B cell (primary cell): ENCODE results near the gene MINAR1. TPM values are rescaled to one million over a fixed set of nuclear protein-coding genes. Genes with fewer than 3 reads are reported as not detected.

Experiments
- ATAC-seq: fragments of 200-7000 bp; cut with Tn5 transposase; one replicate; pipeline ENCODE4 v1.10.0; 2021; ENCODE audit warnings: low read depth, mild to moderate bottlenecking, moderate number of reproducible peaks, moderate library complexity
- CTCF ChIA-PET: fragments of 350-600 bp; sonication (Branson Sonifier 250); formaldehyde crosslinking; loops from one replicate; lab custom pipeline; 2021; ENCODE audit warnings: antibody characterized with exemption, inconsistent platforms; lab: Charles Lee
- POLR2A ChIA-PET: fragments of 350-600 bp; sonication (Branson Sonifier 250); formaldehyde crosslinking; loops from one replicate; lab custom pipeline; 2021; ENCODE audit warnings: antibody characterized with exemption; lab: Charles Lee
- DNase-seq: peaks from one replicate; pipeline ENCODE4 v3.0.0; 2013
- H2AFZ ChIP-seq: 2 replicates; pipeline ENCODE4 v1.6.1; 2012; ENCODE audit warnings: mild to moderate bottlenecking, low read depth, low read length; ENCODE audit not compliant: insufficient read depth, poor library complexity, severe bottlenecking
- H3K27ac ChIP-seq, 2 donors: 1 replicate in 1 of 2; 2 replicates in 1 of 2; pipeline ENCODE4 v1.5.1; 2012 to 2013; ENCODE audit warnings: low read length in 2 of 2, mild to moderate bottlenecking in 2 of 2, moderate library complexity in 1 of 2
- H3K27me3 ChIP-seq, 4 experiments: fragments of 200-600 bp in 1 of 4; sonication (generic) in 1 of 4; replicated peaks in 1 of 4; 1 replicate in 2 of 4; 2 replicates in 2 of 4; pipeline versions ENCODE4 v1.6.1 to v1.7.0; 2013 to 2016; ENCODE audit warnings: low read length in 3 of 4, mild to moderate bottlenecking in 2 of 4, mixed read lengths in 1 of 4, moderate library complexity in 1 of 4; ENCODE audit not compliant: insufficient read depth in 4 of 4, control insufficient read depth in 3 of 4; ENCODE audit errors: control extremely low read depth in 1 of 4
- H3K36me3 ChIP-seq, 2 experiments: replicated peaks in 1 of 2; 1 replicate in 1 of 2; 2 replicates in 1 of 2; pipeline versions ENCODE4 v1.6.1 to v1.7.1; 2013; ENCODE audit warnings: low read length in 1 of 2; ENCODE audit not compliant: insufficient read depth in 2 of 2, control insufficient read depth in 1 of 2; ENCODE audit errors: control extremely low read depth in 1 of 2, extremely low read depth in 1 of 2
- H3K4me1 ChIP-seq, 2 donors: fragments of 200-600 bp in 1 of 2; sonication (generic) in 1 of 2; 1 replicate in 1 of 2; 2 replicates in 1 of 2; pipeline versions ENCODE4 v1.5.1 to v1.6.1; 2013 to 2017; ENCODE audit warnings: low read length in 2 of 2; ENCODE audit not compliant: control insufficient read depth in 2 of 2, insufficient read depth in 2 of 2
- H3K4me2 ChIP-seq: replicated peaks from 2 replicates; pipeline ENCODE3; 2012; ENCODE audit warnings: mild to moderate bottlenecking, low read depth, low read length; ENCODE audit not compliant: poor library complexity, severe bottlenecking
- H3K4me3 ChIP-seq, 5 experiments: fragments of 200-600 bp in 1 of 5; sonication (generic) in 1 of 5; 1 replicate in 3 of 5; 2 replicates in 2 of 5; pipeline versions ENCODE4 v1.5.1 to v1.7.0; 2011 to 2016; ENCODE audit warnings: low read length in 4 of 5, mild to moderate bottlenecking in 4 of 5, low read depth in 2 of 5, control low read depth in 1 of 5, moderate library complexity in 1 of 5; ENCODE audit not compliant: insufficient read depth in 1 of 5; ENCODE audit errors: control extremely low read depth in 1 of 5, extremely low read depth in 1 of 5
- H3K79me2 ChIP-seq: fragments of 200-600 bp; sonication (generic); one replicate; pipeline ENCODE4 v1.6.0; 2016; ENCODE audit warnings: low read length; ENCODE audit not compliant: control insufficient read depth, insufficient read depth
- H3K9ac ChIP-seq: fragments of 200-600 bp; sonication (generic); 2 replicates; pipeline ENCODE4 v1.6.1; 2017; ENCODE audit warnings: mild to moderate bottlenecking, low read length, moderate library complexity
- H3K9me3 ChIP-seq, 3 donors: one replicate each; pipeline versions ENCODE4 v1.6.1 to v1.7.1; 2013; ENCODE audit warnings: low read length in 2 of 3; ENCODE audit not compliant: control insufficient read depth in 2 of 3, insufficient read depth in 1 of 3; ENCODE audit errors: control extremely low read depth in 1 of 3
- H4K20me1 ChIP-seq: 2 replicates; pipeline ENCODE4 v1.6.0; 2012; ENCODE audit warnings: mild to moderate bottlenecking, low read length; ENCODE audit not compliant: insufficient read depth, control insufficient read depth, poor library complexity, severe bottlenecking
- H3K27ac Mint-ChIP-seq: one replicate; pipeline ENCODE4 v1.8.0; 2021; ENCODE audit warnings: mixed read lengths
- H3K27me3 Mint-ChIP-seq: one replicate; pipeline ENCODE4 v1.8.0; 2021; ENCODE audit warnings: mixed read lengths
- H3K4me1 Mint-ChIP-seq: one replicate; pipeline ENCODE4 v1.8.0; 2021; ENCODE audit warnings: mixed read lengths
- H3K4me3 Mint-ChIP-seq: one replicate; pipeline ENCODE4 v1.8.0; 2021; ENCODE audit warnings: mixed read lengths
- H3K9me3 Mint-ChIP-seq: one replicate; pipeline ENCODE4 v1.8.0; 2022; ENCODE audit warnings: mixed read lengths; ENCODE audit not compliant: insufficient read depth
- EZH2 ChIP-seq: IDR thresholded peaks from 2 replicates; pipeline ENCODE4 v1.6.1; 2012; ENCODE audit warnings: borderline replicate concordance, low read depth, mild to moderate bottlenecking, moderate library complexity, low read length; ENCODE audit not compliant: insufficient read depth, poor library complexity, severe bottlenecking
- WGBS: methylation state at CpG from one replicate; pipeline ENCODE4 v1.1.5; 2013; ENCODE audit warnings: missing lambda C conversion rate; ENCODE audit not compliant: insufficient coverage; 5-methylcytosine and 5-hydroxymethylcytosine counted together
- intact Hi-C: fragments of 100-400 bp; cut with micrococcal nuclease; formaldehyde crosslinking; loops from one replicate; pipeline ENCODE4 v1.10.0; 2022
- polyA plus RNA-seq: library from polyadenylated mRNA; depleted of rRNA; stranded (reverse); fragments of >200 nt; gene quantifications from 2 replicates; pipeline ENCODE4 v1.2.3, GENCODE V29; 2012
- total RNA-seq, 2 donors: library from RNA; stranded (reverse); fragments of 120-200 nt in 1 of 2; gene quantifications; 1 replicate in 1 of 2; 2 replicates in 1 of 2; pipeline versions ENCODE4 v1.2.3 to v1.2.4, GENCODE V29; 2013 to 2022
- TF ChIP-seq, protein P1 (sequence below): fragments of 200-600 bp; IDR thresholded peaks from one replicate; pipeline ENCODE4 v1.8.0; 2022; ENCODE audit warnings: antibody characterized with exemption, mild to moderate bottlenecking

The MINAR1 gene
- total and polyA plus RNA-seq, 2 donors (not counting 1 experiment from before 2014, with no cell fraction given) = 0.16 to 0.27 TPM

DNA sequence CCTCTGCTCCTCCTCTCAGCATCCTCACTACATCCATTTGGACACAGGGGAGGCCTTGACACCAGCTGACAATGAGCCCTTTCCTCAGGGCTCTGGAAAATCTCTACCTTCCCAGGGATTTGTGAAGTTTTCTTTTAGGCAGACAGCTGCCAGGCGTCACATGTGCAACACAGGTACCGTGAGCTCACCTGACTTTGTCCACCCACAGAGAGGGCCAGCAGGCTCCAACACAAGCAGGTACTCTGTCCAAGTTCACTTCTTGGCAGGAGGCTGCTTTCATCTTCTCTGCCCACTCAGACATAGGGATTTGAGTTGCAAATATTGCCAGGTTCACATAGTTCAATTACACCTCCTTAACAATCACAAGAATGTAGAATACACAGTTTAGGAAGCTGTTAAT, 15.3 kb upstream of the MINAR1 start:
- peaks cover 0 to 11% of the 10 kb centered on the region in 2 donors for H3K4me1 ChIP-seq
- Mint-ChIP-seq H3K27ac (no peak overlapping the region), H3K4me3 (no peak overlapping the region), H3K27me3 (no peaks in the 10 kb centered on the region), H3K9me3 (no peaks in the 10 kb centered on the region), H3K4me1 (no peaks in the 10 kb centered on the region)
- no peak overlapping the region for H3K4me2 ChIP-seq
- POLR2A ChIA-PET = no interaction called here
- no peak overlapping the region for H3K9ac ChIP-seq
- 100% methylated on average over 2 of the region's 2 CpGs for WGBS
- DNase-seq = no peak
- no peaks in the 10 kb centered on the region for H3K27me3 ChIP-seq
- TF ChIP-seq, protein P1, sequence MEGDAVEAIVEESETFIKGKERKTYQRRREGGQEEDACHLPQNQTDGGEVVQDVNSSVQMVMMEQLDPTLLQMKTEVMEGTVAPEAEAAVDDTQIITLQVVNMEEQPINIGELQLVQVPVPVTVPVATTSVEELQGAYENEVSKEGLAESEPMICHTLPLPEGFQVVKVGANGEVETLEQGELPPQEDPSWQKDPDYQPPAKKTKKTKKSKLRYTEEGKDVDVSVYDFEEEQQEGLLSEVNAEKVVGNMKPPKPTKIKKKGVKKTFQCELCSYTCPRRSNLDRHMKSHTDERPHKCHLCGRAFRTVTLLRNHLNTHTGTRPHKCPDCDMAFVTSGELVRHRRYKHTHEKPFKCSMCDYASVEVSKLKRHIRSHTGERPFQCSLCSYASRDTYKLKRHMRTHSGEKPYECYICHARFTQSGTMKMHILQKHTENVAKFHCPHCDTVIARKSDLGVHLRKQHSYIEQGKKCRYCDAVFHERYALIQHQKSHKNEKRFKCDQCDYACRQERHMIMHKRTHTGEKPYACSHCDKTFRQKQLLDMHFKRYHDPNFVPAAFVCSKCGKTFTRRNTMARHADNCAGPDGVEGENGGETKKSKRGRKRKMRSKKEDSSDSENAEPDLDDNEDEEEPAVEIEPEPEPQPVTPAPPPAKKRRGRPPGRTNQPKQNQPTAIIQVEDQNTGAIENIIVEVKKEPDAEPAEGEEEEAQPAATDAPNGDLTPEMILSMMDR = no peak
- TF ChIP-seq EZH2 = no peak
- no peak overlapping the region for H3K4me3 ChIP-seq
- intact Hi-C loops = no loop called here
- H2AFZ ChIP-seq = no peak overlapping the region
- CTCF ChIA-PET = no interaction called here
- no peak overlapping the region for H3K27ac ChIP-seq
- H3K9me3 ChIP-seq = no peaks in the 10 kb centered on the region
- no peaks in the 10 kb centered on the region for H4K20me1 ChIP-seq
- H3K79me2 ChIP-seq = no peaks in the 10 kb centered on the region
- H3K36me3 ChIP-seq = no peaks in the 10 kb centered on the region
- no peak for ATAC-seq

GRCh38 chr15:79418693-79419279, 13.3 kb upstream of the MINAR1 start:
- Mint-ChIP-seq H3K4me1 (no peaks in the 10 kb centered on the region), H3K9me3 (no peaks in the 10 kb centered on the region), H3K27me3 (no peaks in the 10 kb centered on the region), H3K4me3 (no peak overlapping the region), H3K27ac (no peak overlapping the region)
- POLR2A ChIA-PET = no interaction called here
- Histone ChIP-seq H3K36me3 (no peaks in the 10 kb centered on the region), H4K20me1 (no peaks in the 10 kb centered on the region), H2AFZ (no peak overlapping the region), H3K27ac (no peak overlapping the region), H3K4me2 (no peak overlapping the region), H3K4me1 (no peaks in the 10 kb centered on the region), H3K27me3 (no peaks in the 10 kb centered on the region), H3K9me3 (no peaks in the 10 kb centered on the region), H3K79me2 (no peaks in the 10 kb centered on the region), H3K9ac (no peak overlapping the region), H3K4me3 (no peak overlapping the region)
- 91% methylated on average over 8 of the region's 9 CpGs for WGBS
- no peak for DNase-seq
- intact Hi-C loops = no loop called here
- TF ChIP-seq, protein P1 = no peak
- no peak for TF ChIP-seq EZH2
- no peak for ATAC-seq
- CTCF ChIA-PET = no interaction called here
